Liver (tissue), 9 donors: ENCODE data around the gene SRPRB. TPM values are rescaled to one million over a fixed set of nuclear protein-coding genes. Genes with fewer than 3 reads are reported as not detected.

Experiments
- DNase-seq: peaks from one replicate; pipeline ENCODE4 v3.0.0-alpha.2; 2017; ENCODE audit warnings: low spot score
- H3K27ac ChIP-seq, 2 donors: one replicate each; pipeline ENCODE4 v1.7.0; 2013; ENCODE audit warnings: inconsistent platforms in 2 of 2, low read length in 2 of 2, control low read depth in 1 of 2, low read depth in 1 of 2, mild to moderate bottlenecking in 1 of 2
- H3K27me3 ChIP-seq, 4 donors: one replicate each; pipeline versions ENCODE4 v1.6.1 to v1.7.0; 2013; ENCODE audit warnings: low read length in 3 of 4, inconsistent platforms in 1 of 4, mild to moderate bottlenecking in 1 of 4, moderate library complexity in 1 of 4; ENCODE audit not compliant: control insufficient read depth in 4 of 4, insufficient read depth in 4 of 4
- H3K36me3 ChIP-seq, 4 donors: one replicate each; pipeline versions ENCODE4 v1.6.1 to v1.7.0; 2013; ENCODE audit warnings: low read length in 3 of 4, mild to moderate bottlenecking in 3 of 4, low read depth in 1 of 4, moderate library complexity in 1 of 4; ENCODE audit not compliant: control insufficient read depth in 4 of 4, insufficient read depth in 3 of 4
- H3K4me1 ChIP-seq, 4 donors: one replicate each; pipeline versions ENCODE4 v1.6.1 to v1.7.0; 2013; ENCODE audit warnings: low read length in 3 of 4, mild to moderate bottlenecking in 3 of 4, moderate library complexity in 1 of 4; ENCODE audit not compliant: control insufficient read depth in 4 of 4, insufficient read depth in 4 of 4
- H3K4me3 ChIP-seq, 3 donors: one replicate each; pipeline versions ENCODE4 v1.6.1 to v1.7.0; 2013; ENCODE audit warnings: low read length in 3 of 3, control low read depth in 1 of 3, low read depth in 1 of 3, mild to moderate bottlenecking in 1 of 3
- H3K9ac ChIP-seq, 2 donors: one replicate each; pipeline ENCODE4 v1.7.0; 2013; ENCODE audit warnings: low read length in 2 of 2, mild to moderate bottlenecking in 2 of 2, moderate library complexity in 2 of 2, control low read depth in 1 of 2, low read depth in 1 of 2
- H3K9me3 ChIP-seq, 4 donors: one replicate each; pipeline versions ENCODE4 v1.6.1 to v1.7.0; 2013; ENCODE audit warnings: low read length in 3 of 4; ENCODE audit not compliant: control insufficient read depth in 4 of 4
- CTCF ChIP-seq: fragments of 150-350 bp; IDR thresholded peaks from 2 replicates; pipeline ENCODE4 v1.5.1; 2017; ENCODE audit warnings: improper control_type of control experiment, low read depth, low read length; ENCODE audit not compliant: missing input control
- EGR1 ChIP-seq, 2 donors: IDR thresholded peaks; 2 replicates each; pipeline ENCODE4 v1.6.1; 2016 to 2018; ENCODE audit warnings: antibody characterized with exemption in 2 of 2, low read depth in 2 of 2
- FOXA1 ChIP-seq: IDR thresholded peaks from 2 replicates; pipeline ENCODE4 v1.6.1; 2016; ENCODE audit warnings: antibody characterized with exemption
- FOXA2 ChIP-seq: IDR thresholded peaks from 2 replicates; pipeline ENCODE4 v1.6.1; 2016; ENCODE audit warnings: antibody characterized with exemption
- GABPA ChIP-seq, 2 donors: IDR thresholded peaks in 1 of 2; conservative IDR thresholded peaks in 1 of 2; 2 replicates each; pipeline ENCODE4 v1.6.1; 2016; ENCODE audit warnings: antibody characterized with exemption in 2 of 2, mild to moderate bottlenecking in 1 of 2, moderate library complexity in 1 of 2
- HNF4A ChIP-seq, 2 donors: conservative IDR thresholded peaks; 2 replicates each; pipeline ENCODE4 v1.6.1; 2016; ENCODE audit warnings: antibody characterized with exemption in 2 of 2, mild to moderate bottlenecking in 2 of 2
- HNF4G ChIP-seq: IDR thresholded peaks from 2 replicates; pipeline ENCODE4 v1.6.1; 2016; ENCODE audit warnings: antibody characterized with exemption
- JUND ChIP-seq, 2 donors: IDR thresholded peaks; 2 replicates each; pipeline ENCODE4 v1.6.1; 2016; ENCODE audit warnings: antibody characterized with exemption in 2 of 2
- NR2F2 ChIP-seq: IDR thresholded peaks from 2 replicates; pipeline ENCODE4 v1.6.1; 2016; ENCODE audit warnings: antibody characterized with exemption
- RAD21 ChIP-seq, 2 donors: IDR thresholded peaks; 2 replicates each; pipeline ENCODE4 v1.6.1; 2016; ENCODE audit warnings: antibody characterized with exemption in 2 of 2, mild to moderate bottlenecking in 2 of 2
- RXRA ChIP-seq, 2 donors: IDR thresholded peaks; 2 replicates each; pipeline ENCODE4 v1.6.1; 2017 to 2018; ENCODE audit warnings: antibody characterized with exemption in 2 of 2, mild to moderate bottlenecking in 1 of 2
- SP1 ChIP-seq: IDR thresholded peaks from 2 replicates; pipeline ENCODE4 v1.6.1; 2018; ENCODE audit warnings: antibody characterized with exemption, mild to moderate bottlenecking
- TAF1 ChIP-seq: conservative IDR thresholded peaks from 2 replicates; pipeline ENCODE4 v1.6.1; 2016; ENCODE audit warnings: antibody characterized with exemption, mild to moderate bottlenecking
- YY1 ChIP-seq: IDR thresholded peaks from 2 replicates; pipeline ENCODE4 v1.6.1; 2016; ENCODE audit warnings: antibody characterized with exemption, mild to moderate bottlenecking
- ZBTB33 ChIP-seq: IDR thresholded peaks from 2 replicates; pipeline ENCODE4 v1.6.1; 2016; ENCODE audit warnings: antibody characterized with exemption
- WGBS: extraction: QIAGEN DNeasy Blood & Tissue Kit; methylation state at CpG from one replicate; pipeline ENCODE4 v1.1.7; 2013; 5-methylcytosine and 5-hydroxymethylcytosine counted together
- polyA plus RNA-seq, 2 donors: library from polyadenylated mRNA; stranded (reverse) in 1 of 2; unstranded in 1 of 2; fragments of 200-250 nt in 1 of 2; fragments of >200 nt in 1 of 2; fragmentation: Nextera tagmentation in 1 of 2; extraction: Ambion mirVana in 1 of 2; gene quantifications; one replicate each; pipeline versions ENCODE4 v1.2.1 to v1.2.3, GENCODE V29; 2013 to 2015
- total RNA-seq, 2 donors: library from RNA; depleted of rRNA; stranded (reverse); fragments of >200 nt; gene quantifications; one replicate each; pipeline ENCODE4 v1.2.3, GENCODE V29; 2014
- TF ChIP-seq, protein P1 (sequence below): IDR thresholded peaks from 2 replicates; pipeline ENCODE4 v1.6.1; 2016; ENCODE audit warnings: antibody characterized with exemption
- TF ChIP-seq, protein P2 (sequence below): IDR thresholded peaks from 2 replicates; pipeline ENCODE4 v1.6.1; 2016; ENCODE audit warnings: antibody characterized with exemption, mild to moderate bottlenecking
- TF ChIP-seq, protein P3 (sequence below): IDR thresholded peaks from 2 replicates; pipeline ENCODE4 v1.6.1; 2016; ENCODE audit warnings: antibody characterized with exemption
- donor health status: healthy.
- donor health status: healthy.
- donor health status: healthy.
- donor health status: healthy.
- donor health status: healthy.

The SRPRB gene
- total and polyA plus RNA-seq, 4 donors: 34.7 to 97.6 (median 76.9) TPM

GRCh38 chr3:133869586-133869985, 64.0 kb downstream of the SRPRB start:
- H3K9ac ChIP-seq: no peak overlapping the region
- TF ChIP-seq NR2F2 (no peak), ZBTB33 (no peak), JUND (IDR thresholded peaks at IDR 0.05) (no peak), SP1 (no peak), GABPA (IDR thresholded peaks at IDR 0.05 in 1 of 2, conservative IDR thresholded peaks at IDR 0.05 in 1 of 2) (no peak), HNF4G (no peak), EGR1 (IDR thresholded peaks at IDR 0.05; ENCODE audit: low read depth in 2 of 2) (no peak), TAF1 (no peak), FOXA1 (no peak), HNF4A (conservative IDR thresholded peaks at IDR 0.05) (no peak), YY1 (no peak), CTCF (no peak), FOXA2 (no peak), RXRA (IDR thresholded peaks at IDR 0.05) (no peak), RAD21 (IDR thresholded peaks at IDR 0.05) (no peak)
- TF ChIP-seq, protein P1, sequence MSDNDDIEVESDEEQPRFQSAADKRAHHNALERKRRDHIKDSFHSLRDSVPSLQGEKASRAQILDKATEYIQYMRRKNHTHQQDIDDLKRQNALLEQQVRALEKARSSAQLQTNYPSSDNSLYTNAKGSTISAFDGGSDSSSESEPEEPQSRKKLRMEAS: no peak
- TF ChIP-seq, protein P2, sequence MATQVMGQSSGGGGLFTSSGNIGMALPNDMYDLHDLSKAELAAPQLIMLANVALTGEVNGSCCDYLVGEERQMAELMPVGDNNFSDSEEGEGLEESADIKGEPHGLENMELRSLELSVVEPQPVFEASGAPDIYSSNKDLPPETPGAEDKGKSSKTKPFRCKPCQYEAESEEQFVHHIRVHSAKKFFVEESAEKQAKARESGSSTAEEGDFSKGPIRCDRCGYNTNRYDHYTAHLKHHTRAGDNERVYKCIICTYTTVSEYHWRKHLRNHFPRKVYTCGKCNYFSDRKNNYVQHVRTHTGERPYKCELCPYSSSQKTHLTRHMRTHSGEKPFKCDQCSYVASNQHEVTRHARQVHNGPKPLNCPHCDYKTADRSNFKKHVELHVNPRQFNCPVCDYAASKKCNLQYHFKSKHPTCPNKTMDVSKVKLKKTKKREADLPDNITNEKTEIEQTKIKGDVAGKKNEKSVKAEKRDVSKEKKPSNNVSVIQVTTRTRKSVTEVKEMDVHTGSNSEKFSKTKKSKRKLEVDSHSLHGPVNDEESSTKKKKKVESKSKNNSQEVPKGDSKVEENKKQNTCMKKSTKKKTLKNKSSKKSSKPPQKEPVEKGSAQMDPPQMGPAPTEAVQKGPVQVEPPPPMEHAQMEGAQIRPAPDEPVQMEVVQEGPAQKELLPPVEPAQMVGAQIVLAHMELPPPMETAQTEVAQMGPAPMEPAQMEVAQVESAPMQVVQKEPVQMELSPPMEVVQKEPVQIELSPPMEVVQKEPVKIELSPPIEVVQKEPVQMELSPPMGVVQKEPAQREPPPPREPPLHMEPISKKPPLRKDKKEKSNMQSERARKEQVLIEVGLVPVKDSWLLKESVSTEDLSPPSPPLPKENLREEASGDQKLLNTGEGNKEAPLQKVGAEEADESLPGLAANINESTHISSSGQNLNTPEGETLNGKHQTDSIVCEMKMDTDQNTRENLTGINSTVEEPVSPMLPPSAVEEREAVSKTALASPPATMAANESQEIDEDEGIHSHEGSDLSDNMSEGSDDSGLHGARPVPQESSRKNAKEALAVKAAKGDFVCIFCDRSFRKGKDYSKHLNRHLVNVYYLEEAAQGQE: no peak
- TF ChIP-seq, protein P3, sequence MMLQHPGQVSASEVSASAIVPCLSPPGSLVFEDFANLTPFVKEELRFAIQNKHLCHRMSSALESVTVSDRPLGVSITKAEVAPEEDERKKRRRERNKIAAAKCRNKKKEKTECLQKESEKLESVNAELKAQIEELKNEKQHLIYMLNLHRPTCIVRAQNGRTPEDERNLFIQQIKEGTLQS: no peak
- WGBS: 93% methylated on average over 6 of the region's 6 CpGs

More at GRCh38 chr3:133869586-133869985, 64.0 kb downstream of the SRPRB start:
- Histone ChIP-seq H3K4me1 (no peaks in the 10 kb centered on the region), H3K27me3 (peaks cover 0 to 2% (median 0%) of the 10 kb centered on the region in 4 donors), H3K36me3 (no peaks in the 10 kb centered on the region), H3K9me3 (no peaks in the 10 kb centered on the region), H3K27ac (no peak overlapping the region), H3K4me3 (no peak overlapping the region)
- DNase-seq: no peak
